Neural progenitor cell (in vitro differentiated cells): Measurements from ENCODE around the gene XIRP1.

Source experiments
- CTCF ChIP-seq: fragments of 200-600 bp; sonication (generic); IDR thresholded peaks from 2 replicates; pipeline ENCODE4 v1.5.1; 2017; ENCODE audit warnings: antibody characterized with exemption, mild to moderate bottlenecking
- EZH2 ChIP-seq: fragments of 200-600 bp; sonication (generic); IDR thresholded peaks from 2 replicates; pipeline ENCODE4 v1.6.1; 2017; ENCODE audit warnings: antibody characterized with exemption, mild to moderate bottlenecking, moderate library complexity

- no peak for TF ChIP-seq CTCF
- TF ChIP-seq EZH2: no peak
Measured at GRCh38 chr3:39185326-39185958, 7.0 kb downstream of the XIRP1 start.
